Smooth muscle cell (in vitro differentiated cells): ENCODE measurements around the gene SPATA31E1. TPM values are rescaled to one million over a fixed set of nuclear protein-coding genes. Genes with fewer than 3 reads are reported as not detected.
A peak's percentile ranks its signal among the peaks of the same experiment; 100 is the strongest.

ENCODE experiments used
- DNase-seq: peaks from one replicate; lab custom pipeline; 2025; ENCODE audit not compliant: unreplicated experiment; lab: John Stamatoyannopoulos, UW
- H2AFZ ChIP-seq: fragments of 200-600 bp; sonication (generic); 2 replicates; pipeline ENCODE4 v1.6.0; 2016; ENCODE audit warnings: antibody characterized with exemption, low read depth, mild to moderate bottlenecking
- H3F3A ChIP-seq: fragments of 200-600 bp; sonication (generic); 2 replicates; pipeline ENCODE4 v1.6.0; 2017; ENCODE audit warnings: antibody characterized with exemption, low read depth
- H3K27ac ChIP-seq: fragments of 200-600 bp; sonication (generic); 2 replicates; pipeline ENCODE4 v1.5.1; 2016; ENCODE audit warnings: low read depth, mild to moderate bottlenecking
- H3K27me3 ChIP-seq: fragments of 200-600 bp; sonication (generic); 2 replicates; pipeline ENCODE4 v1.6.1; 2016; ENCODE audit warnings: low read depth, mild to moderate bottlenecking
- H3K36me3 ChIP-seq: fragments of 200-600 bp; sonication (generic); 2 replicates; pipeline ENCODE4 v1.5.1; 2016; ENCODE audit warnings: low read depth
- H3K4me1 ChIP-seq: fragments of 200-600 bp; sonication (generic); 2 replicates; pipeline ENCODE4 v1.5.1; 2016; ENCODE audit warnings: low read depth
- H3K4me2 ChIP-seq: fragments of 200-600 bp; sonication (generic); 2 replicates; pipeline ENCODE4 v1.6.0; 2016; ENCODE audit warnings: mild to moderate bottlenecking
- H3K4me3 ChIP-seq: fragments of 200-600 bp; sonication (generic); 2 replicates; pipeline ENCODE4 v1.5.1; 2016; ENCODE audit warnings: mild to moderate bottlenecking
- H3K79me2 ChIP-seq: fragments of 200-600 bp; sonication (generic); 2 replicates; pipeline ENCODE4 v1.6.0; 2016; ENCODE audit warnings: low read depth, mild to moderate bottlenecking
- H3K9ac ChIP-seq: fragments of 200-600 bp; sonication (generic); 2 replicates; pipeline ENCODE4 v1.6.0; 2016; ENCODE audit warnings: low read depth
- H3K9me3 ChIP-seq: fragments of 200-600 bp; sonication (generic); replicated peaks from 2 replicates; pipeline ENCODE4 v1.5.1; 2016; ENCODE audit warnings: low read depth
- H4K20me1 ChIP-seq: fragments of 200-600 bp; sonication (generic); 2 replicates; pipeline ENCODE4 v1.6.0; 2016; ENCODE audit warnings: low read depth
- CTCF ChIP-seq: fragments of 200-600 bp; sonication (generic); IDR thresholded peaks from 2 replicates; pipeline ENCODE4 v1.5.1; 2017; ENCODE audit warnings: borderline replicate concordance, mild to moderate bottlenecking, antibody characterized with exemption; ENCODE audit not compliant: insufficient read depth, poor library complexity, severe bottlenecking
- WGBS: methylation state at CpG from one replicate; pipeline ENCODE4 v1.1.7; 2016; ENCODE audit warnings: low lambda C conversion rate; 5-methylcytosine and 5-hydroxymethylcytosine counted together
- polyA plus RNA-seq: library from polyadenylated mRNA; unstranded; fragments of >200 nt; fragmentation: Nextera tagmentation; extraction: Ambion mirVana; gene quantifications from 2 replicates; pipeline ENCODE4 v1.2.1, GENCODE V29; 2016
- total RNA-seq: library from RNA; depleted of rRNA; stranded (reverse); fragments of >200 nt; gene quantifications from 2 replicates; pipeline ENCODE4 v1.2.3, GENCODE V29; 2014

SPATA31E1 gene
- total and polyA plus RNA-seq, 2 experiments from 2014 or later, result not detected

- H4K20me1 ChIP-seq, result no peaks in the 10 kb centered on the region
- no peaks in the 10 kb centered on the region for H3K36me3 ChIP-seq
- H3K27ac ChIP-seq, result no peak overlapping the region
- H3K79me2 ChIP-seq, result no peaks in the 10 kb centered on the region
- H2AFZ ChIP-seq, result no peak overlapping the region
- TF ChIP-seq CTCF, result no peak
- H3K9me3 ChIP-seq, result no peaks in the 10 kb centered on the region
- no peaks in the 10 kb centered on the region for H3K27me3 ChIP-seq
- H3F3A ChIP-seq, result peaks cover 3% of the 10 kb centered on the region
- H3K4me2 ChIP-seq, result no peak overlapping the region
- no peak overlapping the region for H3K4me3 ChIP-seq
- WGBS, result 86% methylated on average over 5 of the region's 5 CpGs
- peaks cover 9% of the 10 kb centered on the region for H3K4me1 ChIP-seq
- H3K9ac ChIP-seq, result no peak overlapping the region
- no peak for DNase-seq
Measured at GRCh38 chr9:87875831-87876545, 6.7 kb upstream of the SPATA31E1 start.

GRCh38 chr9:87876708-87877107, 6.0 kb upstream of the SPATA31E1 start:
- Histone ChIP-seq H3K9ac (no peak overlapping the region), H3K4me3 (no peak overlapping the region), H4K20me1 (no peaks in the 10 kb centered on the region), H2AFZ (no peak overlapping the region), H3K9me3 (no peaks in the 10 kb centered on the region), H3K4me2 (no peak overlapping the region), H3F3A (peaks cover 3% of the 10 kb centered on the region), H3K4me1 (peaks cover 9% of the 10 kb centered on the region), H3K27me3 (no peaks in the 10 kb centered on the region), H3K79me2 (no peaks in the 10 kb centered on the region), H3K27ac (no peak overlapping the region), H3K36me3 (no peaks in the 10 kb centered on the region)
- no peak for TF ChIP-seq CTCF
- no peak for DNase-seq
- 97% methylated on average over 5 of the region's 5 CpGs for WGBS

GRCh38 chr9:87878989-87879511, 3.6 kb upstream of the SPATA31E1 start:
- H3K4me2 ChIP-seq, result peak overlapping the region; percentile 20
- peaks cover 3% of the 10 kb centered on the region for H3F3A ChIP-seq
- no peak overlapping the region for H3K9ac ChIP-seq

More at GRCh38 chr9:87878989-87879511, 3.6 kb upstream of the SPATA31E1 start:
- H3K27me3 ChIP-seq, result no peaks in the 10 kb centered on the region
- TF ChIP-seq CTCF, result no peak
- H3K9me3 ChIP-seq, result no peaks in the 10 kb centered on the region
- H3K27ac ChIP-seq, result peak overlapping the region; percentile 69
- H2AFZ ChIP-seq, result no peak overlapping the region
- no peak for DNase-seq
- H3K4me3 ChIP-seq, result no peak overlapping the region
- H3K36me3 ChIP-seq, result no peaks in the 10 kb centered on the region
- 79% methylated on average over 1 of the region's 1 CpG for WGBS
- peaks cover 5% of the 10 kb centered on the region for H3K4me1 ChIP-seq
- H4K20me1 ChIP-seq, result no peaks in the 10 kb centered on the region
- H3K79me2 ChIP-seq, result no peaks in the 10 kb centered on the region
